ENCODE measurements around the gene A2M. TPM values are rescaled to one million over a fixed set of nuclear protein-coding genes. Genes with fewer than 3 reads are reported as not detected.

Gene A2M
- total RNA-seq, 1 donor from 2014 or later: 1.1 TPM

- H3K36me3 Mint-ChIP-seq (ENCODE audit: insufficient read depth): peaks cover 7% of the 10 kb centered on the region
- H3K27ac Mint-ChIP-seq: no peak overlapping the region
- TF ChIP-seq CTCF (IDR thresholded peaks at IDR 0.05; ENCODE audit: unreplicated experiment): no peak
- H3K27me3 Mint-ChIP-seq: no peaks in the 10 kb centered on the region
- no peak overlapping the region for H3K4me3 Mint-ChIP-seq (ENCODE audit: low read depth)
- H3K4me1 Mint-ChIP-seq (ENCODE audit: low read depth): no peaks in the 10 kb centered on the region
- H3K9me3 Mint-ChIP-seq (ENCODE audit: low read depth): peaks cover 32% of the 10 kb centered on the region
- no peak for DNase-seq (ENCODE audit: low spot score, unreplicated experiment)
These were observed 28.5 kb downstream of the A2M start for GRCh38 chr12:9087087-9087835.

- H3K27ac Mint-ChIP-seq: no peak overlapping the region
- no peak overlapping the region for H3K4me3 Mint-ChIP-seq (ENCODE audit: low read depth)
- H3K36me3 Mint-ChIP-seq (ENCODE audit: insufficient read depth): peaks cover 10% of the 10 kb centered on the region
- no peak for TF ChIP-seq CTCF (IDR thresholded peaks at IDR 0.05; ENCODE audit: unreplicated experiment)
- H3K4me1 Mint-ChIP-seq (ENCODE audit: low read depth): no peaks in the 10 kb centered on the region
- H3K9me3 Mint-ChIP-seq (ENCODE audit: low read depth): peaks cover 40% of the 10 kb centered on the region
- no peaks in the 10 kb centered on the region for H3K27me3 Mint-ChIP-seq
- DNase-seq (ENCODE audit: low spot score, unreplicated experiment): no peak
These were observed 29.6 kb downstream of the A2M start for GRCh38 chr12:9086087-9086486.

GRCh38 chr12:9084417-9084816, 31.3 kb downstream of the A2M start:
- no peak for DNase-seq (ENCODE audit: low spot score, unreplicated experiment)
- Mint-ChIP-seq H3K36me3 (ENCODE audit: insufficient read depth) (peaks cover 10% of the 10 kb centered on the region), H3K27ac (no peak overlapping the region), H3K9me3 (ENCODE audit: low read depth) (peaks cover 40% of the 10 kb centered on the region), H3K4me1 (ENCODE audit: low read depth) (no peaks in the 10 kb centered on the region), H3K27me3 (no peaks in the 10 kb centered on the region), H3K4me3 (ENCODE audit: low read depth) (no peak overlapping the region)
- no peak for TF ChIP-seq CTCF (IDR thresholded peaks at IDR 0.05; ENCODE audit: unreplicated experiment)

- Mint-ChIP-seq H3K27me3 (no peaks in the 10 kb centered on the region), H3K4me3 (ENCODE audit: low read depth) (no peak overlapping the region), H3K9me3 (ENCODE audit: low read depth) (peaks cover 40% of the 10 kb centered on the region), H3K27ac (no peak overlapping the region), H3K36me3 (ENCODE audit: insufficient read depth) (peaks cover 10% of the 10 kb centered on the region), H3K4me1 (ENCODE audit: low read depth) (no peaks in the 10 kb centered on the region)
- TF ChIP-seq CTCF (IDR thresholded peaks at IDR 0.05; ENCODE audit: unreplicated experiment): no peak
- DNase-seq (ENCODE audit: low spot score, unreplicated experiment): no peak
These were observed 31.9 kb downstream of the A2M start for GRCh38 chr12:9083793-9084192.

GRCh38 chr12:9081667-9082427, 33.9 kb downstream of the A2M start:
- Mint-ChIP-seq H3K27me3 (no peaks in the 10 kb centered on the region), H3K4me1 (ENCODE audit: low read depth) (no peaks in the 10 kb centered on the region), H3K4me3 (ENCODE audit: low read depth) (no peak overlapping the region), H3K36me3 (ENCODE audit: insufficient read depth) (peaks cover 10% of the 10 kb centered on the region), H3K27ac (no peak overlapping the region), H3K9me3 (ENCODE audit: low read depth) (peaks cover 43% of the 10 kb centered on the region)
- DNase-seq (ENCODE audit: low spot score, unreplicated experiment): no peak
- TF ChIP-seq CTCF (IDR thresholded peaks at IDR 0.05; ENCODE audit: unreplicated experiment): no peak
